HS-5 (cell line): ENCODE measurements around the gene NPAS1.

ENCODE experiments used
- DNase-seq: peaks from one replicate; pipeline ENCODE4 v3.0.0-alpha.2; 2012; ENCODE audit warnings: low read depth

The NPAS1 gene

GRCh38 chr19:47084879-47085439 is 65.3 kb downstream of the NPAS1 start:
- no peak for DNase-seq

GRCh38 chr19:47086280-47086679 is 66.6 kb downstream of the NPAS1 start:
- no peak for DNase-seq

- DNase-seq: no peak
These were observed 70.2 kb downstream of the NPAS1 start for GRCh38 chr19:47089767-47090350.

- no peak for DNase-seq
These were observed 73.6 kb downstream of the NPAS1 start for GRCh38 chr19:47093254-47093653.

GRCh38 chr19:47093841-47094240 is 74.2 kb downstream of the NPAS1 start:
- DNase-seq: no peak

- no peak for DNase-seq
These were observed 75.2 kb downstream of the NPAS1 start for GRCh38 chr19:47094557-47095475.
